Measurements from ENCODE around the gene FGFRL1. TPM values are rescaled to one million over a fixed set of nuclear protein-coding genes. Genes with fewer than 3 reads are reported as not detected.

Gene FGFRL1
- total RNA-seq, 1 donor from 2014 or later, result 14.2 TPM

DNA sequence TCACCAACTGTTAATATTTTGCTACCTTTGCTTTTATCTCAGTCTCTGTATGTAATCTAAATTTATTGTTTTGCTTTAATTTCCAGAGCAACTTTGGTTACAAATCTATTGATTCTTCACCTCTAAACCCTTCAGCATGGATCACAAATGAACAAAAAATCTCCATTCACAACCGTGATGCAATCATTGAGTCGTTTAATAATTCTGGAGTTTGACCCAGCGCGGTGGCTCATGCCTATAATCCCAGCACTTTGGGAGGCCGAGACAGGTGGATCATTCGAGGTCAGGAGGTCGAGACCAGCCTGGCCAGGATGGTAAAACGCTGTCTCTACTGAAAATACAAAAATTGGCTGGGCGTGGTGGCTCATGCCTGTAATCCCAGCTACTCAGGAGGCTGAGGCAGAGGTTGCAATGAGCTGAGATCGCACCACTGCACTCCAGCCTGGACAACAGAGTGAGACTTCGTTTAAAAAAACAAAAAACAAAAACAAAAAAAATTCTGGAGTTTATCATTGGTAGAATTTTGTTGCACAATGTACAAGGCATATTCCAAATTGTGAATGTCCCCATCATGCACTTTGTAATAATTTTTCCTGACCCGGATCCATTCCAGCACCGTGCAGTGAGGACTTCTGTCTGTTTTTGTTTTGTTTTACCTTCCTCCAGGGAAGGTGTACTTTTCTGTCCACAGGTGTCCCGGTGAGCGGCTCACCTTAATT lies 26.9 kb upstream of the FGFRL1 start:
- Histone ChIP-seq H3K4me3 (ENCODE audit: low read depth, low read length) (no peak overlapping the region), H3K36me3 (ENCODE audit: control insufficient read depth, insufficient read depth, low read length) (no peaks in the 10 kb centered on the region), H3K27me3 (ENCODE audit: control insufficient read depth, insufficient read depth, low read length) (no peaks in the 10 kb centered on the region)
- FAIRE-seq (no peak), DNase-seq (ENCODE audit: low read depth) (no peak)
- no peak for TF ChIP-seq CTCF (IDR thresholded peaks at IDR 0.05; ENCODE audit: insufficient read depth, low read length, severe bottlenecking)

- Histone ChIP-seq H3K4me3 (ENCODE audit: low read depth, low read length) (peak overlapping the region; percentile 27), H3K36me3 (ENCODE audit: control insufficient read depth, insufficient read depth, low read length) (peaks cover 5% of the 10 kb centered on the region), H3K27me3 (ENCODE audit: control insufficient read depth, insufficient read depth, low read length) (no peaks in the 10 kb centered on the region)
- TF ChIP-seq CTCF (IDR thresholded peaks at IDR 0.05; ENCODE audit: insufficient read depth, low read length, severe bottlenecking), result no peak
- DNase-seq (ENCODE audit: low read depth) (peak; percentile 39), FAIRE-seq (no peak)
Measured at GRCh38 chr4:985123-985830, 26.1 kb upstream of the FGFRL1 start.

GRCh38 chr4:986428-986878 lies 25.0 kb upstream of the FGFRL1 start:
- DNase-seq (ENCODE audit: low read depth), result no peak
- no peak for FAIRE-seq
- Histone ChIP-seq H3K36me3 (ENCODE audit: control insufficient read depth, insufficient read depth, low read length) (peaks cover 5% of the 10 kb centered on the region), H3K4me3 (ENCODE audit: low read depth, low read length) (peak overlapping the region; percentile 59), H3K27me3 (ENCODE audit: control insufficient read depth, insufficient read depth, low read length) (no peaks in the 10 kb centered on the region)
- TF ChIP-seq CTCF (IDR thresholded peaks at IDR 0.05; ENCODE audit: insufficient read depth, low read length, severe bottlenecking), result no peak

GRCh38 chr4:986879-987623 lies 24.4 kb upstream of the FGFRL1 start, which contains the start of gene IDUA:
TSS of gene IDUA (plus strand) at chr4:987044. CDS start at chr4:987085, 41 bp downstream.
- no peaks in the 10 kb centered on the region for H3K27me3 ChIP-seq (ENCODE audit: control insufficient read depth, insufficient read depth, low read length)
- TF ChIP-seq CTCF (IDR thresholded peaks at IDR 0.05; ENCODE audit: insufficient read depth, low read length, severe bottlenecking), result peak; percentile 53
- H3K4me3 ChIP-seq (ENCODE audit: low read depth, low read length), result peak within 1 kb of the TSS; percentile 59
- FAIRE-seq (no peak), DNase-seq (ENCODE audit: low read depth) (peak; percentile 23)
- peaks cover 5% of the 10 kb centered on the region for H3K36me3 ChIP-seq (ENCODE audit: control insufficient read depth, insufficient read depth, low read length)

DNA sequence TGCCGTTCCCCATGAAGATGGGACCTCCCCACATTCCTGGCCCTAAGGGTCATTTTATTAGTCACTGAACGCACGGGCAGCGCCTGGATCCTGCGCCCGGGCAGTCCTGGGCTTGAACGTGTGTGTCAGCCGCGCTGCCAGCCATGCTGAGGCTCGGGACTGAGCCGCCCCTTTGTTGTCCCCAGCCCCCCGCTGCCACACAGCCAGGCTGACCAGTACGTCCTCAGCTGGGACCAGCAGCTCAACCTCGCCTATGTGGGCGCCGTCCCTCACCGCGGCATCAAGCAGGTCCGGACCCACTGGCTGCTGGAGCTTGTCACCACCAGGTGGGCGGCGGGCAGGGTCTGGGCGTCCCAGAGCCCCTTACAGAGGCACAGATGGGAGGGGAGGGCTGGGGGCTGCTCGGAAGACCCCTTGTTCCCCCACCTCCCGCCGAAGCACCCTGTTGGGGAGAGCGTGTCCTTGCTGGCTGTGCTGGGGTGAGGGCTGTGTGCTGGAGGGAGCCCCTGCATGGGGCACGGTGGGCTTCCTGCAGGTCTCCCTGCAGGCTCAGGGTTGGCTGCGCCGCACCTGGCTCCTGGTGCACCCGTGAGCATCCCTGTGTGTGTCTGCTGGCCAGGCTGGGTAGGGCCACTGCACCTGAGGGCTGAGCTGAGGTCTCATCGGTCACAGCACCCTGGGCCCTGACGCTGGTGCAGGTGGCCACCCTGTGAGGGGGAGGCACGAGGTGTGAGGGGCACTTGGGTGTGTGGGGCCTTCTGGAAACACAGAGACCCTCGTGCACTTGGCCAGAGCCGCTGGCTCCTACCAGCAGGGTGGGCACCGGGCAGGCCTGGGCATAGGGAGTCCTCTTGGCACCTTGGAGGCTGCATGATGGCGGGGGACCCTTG lies 23.6 kb upstream of the FGFRL1 start:
- DNase-seq (ENCODE audit: low read depth) (peak; percentile 84), FAIRE-seq (no peak)
- Histone ChIP-seq H3K36me3 (ENCODE audit: control insufficient read depth, insufficient read depth, low read length) (peaks cover 5% of the 10 kb centered on the region), H3K27me3 (ENCODE audit: control insufficient read depth, insufficient read depth, low read length) (no peaks in the 10 kb centered on the region), H3K4me3 (ENCODE audit: low read depth, low read length) (peak overlapping the region; percentile 59)
- no peak for TF ChIP-seq CTCF (IDR thresholded peaks at IDR 0.05; ENCODE audit: insufficient read depth, low read length, severe bottlenecking)
